Stomach (tissue), 9 donors: ENCODE results near the gene TMEM109. TPM values are rescaled to one million over a fixed set of nuclear protein-coding genes. Genes with fewer than 3 reads are reported as not detected.

Experiments used
- DNase-seq, 2 donors: peaks; one replicate each; pipeline versions ENCODE4 v3.0.0 to v3.0.0-alpha.2; 2013 to 2019
- H3K27ac ChIP-seq, 5 donors: fragments of 200-600 bp in 4 of 5; sonication (generic) in 4 of 5; one replicate each; pipeline ENCODE4 v1.5.1; 2013 to 2019; ENCODE audit warnings: mild to moderate bottlenecking in 1 of 5, moderate library complexity in 1 of 5
- H3K27me3 ChIP-seq, 3 donors: fragments of 200-600 bp; sonication (generic); one replicate each; pipeline ENCODE4 v1.5.1; 2017 to 2019; ENCODE audit warnings: mixed run types in 1 of 3
- H3K36me3 ChIP-seq, 4 donors: fragments of 200-600 bp; sonication (generic); 1 replicate in 3 of 4; 2 replicates in 1 of 4; pipeline ENCODE4 v1.5.1; 2016 to 2019
- H3K4me1 ChIP-seq, 4 donors: fragments of 200-600 bp; sonication (generic); one replicate each; pipeline ENCODE4 v1.5.1; 2016 to 2019
- H3K4me3 ChIP-seq, 4 donors: fragments of 200-600 bp; sonication (generic) in 3 of 4; one replicate each; pipeline ENCODE4 v1.5.1; 2016 to 2019; ENCODE audit warnings: mild to moderate bottlenecking in 1 of 4
- H3K9me3 ChIP-seq, 4 donors: fragments of 200-600 bp; sonication (generic); one replicate each; pipeline ENCODE4 v1.5.1; 2016 to 2019
- EP300 ChIP-seq: sonication (generic); formaldehyde crosslinking; IDR thresholded peaks from one replicate; pipeline ENCODE4 v1.6.1; 2017; ENCODE audit warnings: antibody characterized with exemption
- POLR2A ChIP-seq, 4 donors: fragments of 450-650 bp; IDR thresholded peaks; one replicate each; pipeline ENCODE4 v1.6.1; 2016; ENCODE audit warnings: antibody characterized with exemption in 4 of 4, control low read depth in 2 of 4, mild to moderate bottlenecking in 1 of 4, moderate library complexity in 1 of 4
- POLR2AphosphoS5 ChIP-seq, 3 donors: sonication (generic); formaldehyde crosslinking; IDR thresholded peaks; one replicate each; pipeline ENCODE4 v1.6.1; 2016; ENCODE audit warnings: antibody characterized with exemption in 3 of 3
- WGBS, 5 donors: extraction: QIAGEN DNeasy Blood & Tissue Kit in 3 of 5; methylation state at CpG; one replicate each; pipeline versions ENCODE4 v1.1.5 to v1.1.7; 2013 to 2018; 5-methylcytosine and 5-hydroxymethylcytosine counted together
- intact Hi-C: fragments of 100-400 bp; cut with DNase I; formaldehyde crosslinking; loops from one replicate; pipeline ENCODE4 v1.15.1; 2023; ENCODE audit warnings: low total_unique reads
- polyA plus RNA-seq, 3 donors: library from polyadenylated mRNA; stranded (reverse); fragments of 200-250 nt; gene quantifications; one replicate each; pipeline ENCODE4 v1.2.3, GENCODE V29; 2013
- total RNA-seq, 5 donors: library from RNA; depleted of rRNA; stranded (reverse); fragments of >200 nt; gene quantifications; one replicate each; pipeline versions ENCODE4 v1.1.0 to v1.2.3, GENCODE V29; 2014 to 2016
- TF ChIP-seq, protein P1 (sequence below), 7 experiments: fragments of 450-650 bp in 4 of 7; fragments of 200-600 bp in 3 of 7; sonication (generic) in 3 of 7; IDR thresholded peaks; one replicate each; pipeline ENCODE4 v1.5.1; 2016 to 2019; ENCODE audit warnings: antibody characterized with exemption in 7 of 7, control low read depth in 2 of 7, mild to moderate bottlenecking in 1 of 7
- donor health status: healthy with polysubstance abuse.
- donor health status: Bipolar disorder and iron deficiency.
- donor health status: healthy.

TMEM109 gene
- total and polyA plus RNA-seq, 8 donors = 27.4 to 122 (median 65.4) TPM

DNA sequence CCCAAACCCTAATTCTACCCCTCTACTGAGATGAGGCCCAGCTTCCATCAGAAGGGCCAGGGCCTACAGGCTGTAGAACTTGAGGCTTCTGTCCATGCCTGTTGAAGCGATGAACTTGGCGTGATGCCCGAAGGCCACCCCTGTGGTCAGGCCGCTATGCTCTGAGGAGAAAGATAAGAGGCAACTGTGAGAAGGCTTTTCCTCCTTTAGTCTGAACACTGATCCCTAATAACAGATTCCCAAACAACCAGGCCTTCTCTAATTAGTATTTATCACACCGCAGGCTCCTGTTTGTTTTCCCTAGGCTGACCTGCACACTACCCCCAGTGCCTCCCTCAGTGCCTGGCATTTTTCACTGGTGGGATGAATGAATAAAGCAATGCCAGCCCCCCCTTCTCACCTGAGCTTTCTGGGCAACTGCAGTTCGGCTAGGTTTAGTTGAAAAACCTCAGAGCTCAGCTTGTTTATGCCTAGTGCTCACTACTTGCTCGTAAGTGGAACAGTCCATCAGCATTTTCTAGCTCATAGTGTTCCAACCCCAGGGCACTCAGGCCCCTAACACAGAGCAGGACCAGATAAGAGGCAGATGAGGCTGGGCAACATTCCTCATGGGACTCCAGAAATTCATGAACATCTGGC lies 22.7 kb upstream of the TMEM109 start:
- H3K4me1 ChIP-seq = peaks cover 0 to 20% (median 11%) of the 10 kb centered on the region in 4 donors
- H3K36me3 ChIP-seq = peaks cover 28 to 70% (median 66%) of the 10 kb centered on the region in 4 donors
- H3K27ac ChIP-seq = no peak overlapping the region
- H3K4me3 ChIP-seq = no peak overlapping the region
- no peaks in the 10 kb centered on the region for H3K27me3 ChIP-seq
- no peaks in the 10 kb centered on the region for H3K9me3 ChIP-seq
- 56 to 70% (median 64%) methylated on average over 7 of the region's 7 CpGs for WGBS, 5 donors
- peak in 1 of 2 donors; percentile 50 for DNase-seq
- TF ChIP-seq, protein P1, sequence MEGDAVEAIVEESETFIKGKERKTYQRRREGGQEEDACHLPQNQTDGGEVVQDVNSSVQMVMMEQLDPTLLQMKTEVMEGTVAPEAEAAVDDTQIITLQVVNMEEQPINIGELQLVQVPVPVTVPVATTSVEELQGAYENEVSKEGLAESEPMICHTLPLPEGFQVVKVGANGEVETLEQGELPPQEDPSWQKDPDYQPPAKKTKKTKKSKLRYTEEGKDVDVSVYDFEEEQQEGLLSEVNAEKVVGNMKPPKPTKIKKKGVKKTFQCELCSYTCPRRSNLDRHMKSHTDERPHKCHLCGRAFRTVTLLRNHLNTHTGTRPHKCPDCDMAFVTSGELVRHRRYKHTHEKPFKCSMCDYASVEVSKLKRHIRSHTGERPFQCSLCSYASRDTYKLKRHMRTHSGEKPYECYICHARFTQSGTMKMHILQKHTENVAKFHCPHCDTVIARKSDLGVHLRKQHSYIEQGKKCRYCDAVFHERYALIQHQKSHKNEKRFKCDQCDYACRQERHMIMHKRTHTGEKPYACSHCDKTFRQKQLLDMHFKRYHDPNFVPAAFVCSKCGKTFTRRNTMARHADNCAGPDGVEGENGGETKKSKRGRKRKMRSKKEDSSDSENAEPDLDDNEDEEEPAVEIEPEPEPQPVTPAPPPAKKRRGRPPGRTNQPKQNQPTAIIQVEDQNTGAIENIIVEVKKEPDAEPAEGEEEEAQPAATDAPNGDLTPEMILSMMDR (IDR thresholded peaks at IDR 0.05) = no peak
- TF ChIP-seq POLR2A (IDR thresholded peaks at IDR 0.05) = no peak
- no peak for TF ChIP-seq POLR2AphosphoS5 (IDR thresholded peaks at IDR 0.05)
- TF ChIP-seq EP300 = no peak
- intact Hi-C loops = no loop called here

GRCh38 chr11:60895687-60896086 lies 18.3 kb upstream of the TMEM109 start:
- Histone ChIP-seq H3K4me1 (peaks cover 0 to 17% (median 4%) of the 10 kb centered on the region in 4 donors), H3K9me3 (no peaks in the 10 kb centered on the region), H3K36me3 (peaks cover 71 to 99% (median 97%) of the 10 kb centered on the region in 4 donors), H3K27ac (no peak overlapping the region), H3K27me3 (no peaks in the 10 kb centered on the region), H3K4me3 (no peak overlapping the region)
- TF ChIP-seq, protein P1 (IDR thresholded peaks at IDR 0.05) = no peak
- TF ChIP-seq POLR2A (IDR thresholded peaks at IDR 0.05) (no peak), POLR2AphosphoS5 (IDR thresholded peaks at IDR 0.05) (no peak), EP300 (no peak)
- DNase-seq = no peak
- intact Hi-C loops = loop anchor here (5.0 kb wide), 1 partner anchor 63 kb away; no protein-coding TSS in a partner anchor
- WGBS, 5 donors = 86 to 94% (median 90%) methylated on average over 5 of the region's 5 CpGs

DNA sequence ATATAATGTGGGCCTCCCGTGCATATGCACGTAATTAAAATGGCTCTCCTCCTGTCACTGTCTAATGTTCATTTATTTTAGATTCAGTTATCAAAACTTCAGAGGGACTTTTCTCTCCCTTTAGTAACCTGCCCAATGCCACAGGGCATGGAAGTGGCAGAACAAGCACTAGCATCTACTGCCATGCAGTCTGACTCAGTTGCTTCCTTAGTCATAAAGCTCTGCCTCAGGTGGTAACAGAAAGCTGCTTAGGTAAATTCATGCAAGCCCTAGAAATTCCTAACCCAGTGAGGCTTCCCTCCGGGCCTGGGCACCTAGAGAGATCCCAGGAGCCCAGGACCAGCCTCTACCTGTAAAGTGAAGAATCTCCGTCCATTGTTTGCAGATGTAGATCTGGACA lies 16.5 kb upstream of the TMEM109 start:
- no peak for TF ChIP-seq EP300
- no peak for TF ChIP-seq POLR2AphosphoS5 (IDR thresholded peaks at IDR 0.05)
- TF ChIP-seq, protein P1 (IDR thresholded peaks at IDR 0.05) = no peak
- no peak for TF ChIP-seq POLR2A (IDR thresholded peaks at IDR 0.05)
- Histone ChIP-seq H3K27ac (no peak overlapping the region), H3K4me3 (no peak overlapping the region), H3K36me3 (peaks cover 89 to 100% (median 97%) of the 10 kb centered on the region in 4 donors), H3K27me3 (no peaks in the 10 kb centered on the region), H3K9me3 (no peaks in the 10 kb centered on the region), H3K4me1 (peaks cover 0 to 5% (median 0%) of the 10 kb centered on the region in 4 donors)
- intact Hi-C loops = loop anchor here (5.0 kb wide), 1 partner anchor 65 kb away; no protein-coding TSS in a partner anchor
- no peak for DNase-seq
- 93 to 97% (median 95%) methylated on average over 4 of the region's 4 CpGs for whole genome bisulfite sequencing, 5 donors

DNA sequence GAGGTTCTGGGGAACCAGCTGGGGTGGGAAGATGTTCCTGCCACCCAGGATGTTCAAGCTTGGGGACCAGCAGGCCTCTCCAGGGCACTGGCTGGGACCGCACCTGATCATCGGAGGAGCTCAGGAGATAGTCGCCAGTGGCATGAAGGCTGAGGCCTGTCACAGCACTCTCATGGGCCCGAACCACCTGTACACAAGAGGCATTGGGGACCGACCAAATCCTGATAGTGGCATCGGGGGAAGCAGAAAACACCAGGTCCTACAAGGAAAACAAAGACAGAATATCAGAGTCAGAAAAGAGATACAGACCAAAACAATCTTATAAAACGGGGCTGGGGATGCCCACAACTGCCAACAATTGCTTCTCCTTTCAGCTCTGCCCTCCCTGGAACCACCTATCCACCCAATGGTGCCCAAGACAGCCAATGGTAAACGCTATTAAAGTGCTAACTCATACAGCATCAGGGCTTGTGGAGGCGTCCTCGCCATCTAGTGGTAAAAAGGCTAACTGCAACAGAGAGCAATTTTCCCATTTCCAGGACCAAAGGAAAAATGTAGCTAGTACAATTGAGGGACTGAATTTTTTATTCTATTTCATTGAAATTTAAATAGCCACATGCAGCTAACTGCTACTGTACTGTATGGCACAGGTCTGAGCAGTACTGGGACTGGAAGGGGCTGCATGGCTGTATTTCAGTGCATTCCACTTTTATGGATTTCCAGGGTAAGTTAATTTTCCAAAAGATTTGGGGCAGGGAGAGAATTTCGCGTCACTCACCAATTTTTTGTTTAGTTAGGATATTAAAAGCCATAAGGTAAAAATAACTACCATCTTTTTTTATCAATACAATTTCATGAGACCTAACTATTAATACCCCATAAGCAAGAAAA lies 14.7 kb upstream of the TMEM109 start:
- DNase-seq = peak; percentile 39 to 85
- intact Hi-C loops = loop anchor here (5.0 kb wide), 1 partner anchor 67 kb away; no protein-coding TSS in a partner anchor

More for the DNA sequence above, 14.7 kb upstream of the TMEM109 start:
- H3K4me3 ChIP-seq = no peak overlapping the region
- peaks cover 92 to 95% (median 93%) of the 10 kb centered on the region in 4 donors for H3K36me3 ChIP-seq
- H3K27ac ChIP-seq = peak overlapping the region in 1 of 5 donors; percentile 17
- no peaks in the 10 kb centered on the region for H3K27me3 ChIP-seq
- TF ChIP-seq, protein P1 (IDR thresholded peaks at IDR 0.05) = peak in 5 of 7 experiments; percentile 85 to 95 (median 93)
- TF ChIP-seq POLR2AphosphoS5 (IDR thresholded peaks at IDR 0.05) (peak in 1 of 3 donors; percentile 14), EP300 (no peak)
- peaks cover 5 to 16% (median 9%) of the 10 kb centered on the region in 4 donors for H3K4me1 ChIP-seq
- WGBS, 5 donors = 58 to 62% (median 60%) methylated on average over 12 of the region's 12 CpGs
- no peaks in the 10 kb centered on the region for H3K9me3 ChIP-seq
